Natural killer cell (primary cell): ENCODE data around the gene SETD3. TPM values are rescaled to one million over a fixed set of nuclear protein-coding genes. Genes with fewer than 3 reads are reported as not detected.

Source experiments
- ATAC-seq, 3 donors: fragments of 150-1000 bp in 2 of 3; fragments of 200-7000 bp in 1 of 3; cut with Tn5 transposase; 1 replicate in 1 of 3; 2 replicates in 2 of 3; pipeline ENCODE4 v1.10.0; 2021; ENCODE audit warnings: mild to moderate bottlenecking in 2 of 3, moderate library complexity in 2 of 3
- DNase-seq, 2 donors: peaks; one replicate each; pipeline versions ENCODE4 v3.0.0 to v3.0.0-alpha.2; 2013 to 2021; ENCODE audit warnings: mixed read lengths in 1 of 2
- H3K27ac ChIP-seq: one replicate; pipeline ENCODE4 v1.5.1; 2013; ENCODE audit warnings: mild to moderate bottlenecking, low read length
- H3K27me3 ChIP-seq: one replicate; pipeline ENCODE4 v1.6.1; 2013; ENCODE audit warnings: low read length; ENCODE audit not compliant: control insufficient read depth, insufficient read depth
- H3K36me3 ChIP-seq: one replicate; pipeline ENCODE4 v1.6.1; 2013; ENCODE audit warnings: low read length; ENCODE audit not compliant: control insufficient read depth, insufficient read depth
- H3K4me1 ChIP-seq: one replicate; pipeline ENCODE4 v1.6.1; 2013; ENCODE audit warnings: low read length; ENCODE audit not compliant: control insufficient read depth, insufficient read depth
- H3K4me3 ChIP-seq: one replicate; pipeline ENCODE4 v1.5.1; 2013; ENCODE audit warnings: low read length
- H3K9me3 ChIP-seq: one replicate; pipeline ENCODE4 v1.6.1; 2013; ENCODE audit warnings: low read length; ENCODE audit not compliant: control insufficient read depth, insufficient read depth
- H3K27ac Mint-ChIP-seq, 2 donors: one replicate each; pipeline ENCODE4 v1.8.0; 2022; ENCODE audit warnings: mild to moderate bottlenecking in 2 of 2, mixed read lengths in 2 of 2, moderate library complexity in 1 of 2
- H3K27me3 Mint-ChIP-seq, 2 donors: one replicate each; pipeline ENCODE4 v1.8.0; 2022; ENCODE audit warnings: low read depth in 2 of 2, mixed read lengths in 2 of 2
- H3K36me3 Mint-ChIP-seq: one replicate; pipeline ENCODE4 v1.8.0; 2022; ENCODE audit warnings: mixed read lengths
- H3K4me1 Mint-ChIP-seq, 2 donors: one replicate each; pipeline ENCODE4 v1.8.0; 2022; ENCODE audit warnings: mixed read lengths in 2 of 2
- H3K4me3 Mint-ChIP-seq: one replicate; pipeline ENCODE4 v1.8.0; 2022; ENCODE audit warnings: mild to moderate bottlenecking, moderate library complexity, mixed read lengths
- H3K9me3 Mint-ChIP-seq, 2 donors: one replicate each; pipeline ENCODE4 v1.8.0; 2022; ENCODE audit warnings: mixed read lengths in 2 of 2
- WGBS: methylation state at CpG from one replicate; pipeline ENCODE4 v1.1.7; 2013; ENCODE audit warnings: missing lambda C conversion rate; ENCODE audit not compliant: insufficient coverage; 5-methylcytosine and 5-hydroxymethylcytosine counted together
- intact Hi-C: fragments of 100-400 bp; cut with micrococcal nuclease; formaldehyde crosslinking; loops from one replicate; pipeline ENCODE4 v1.14.2; 2022
- total RNA-seq, 4 donors: library from RNA; stranded (reverse); fragments of 120-200 nt in 1 of 4; gene quantifications; one replicate each; pipeline versions ENCODE4 v1.2.3 to v1.2.4, GENCODE V29; 2013 to 2022
- TF ChIP-seq, protein P1 (sequence below): fragments of 200-600 bp; IDR thresholded peaks from one replicate; pipeline ENCODE4 v1.8.0; 2022; ENCODE audit warnings: antibody characterized with exemption

Gene SETD3
- total RNA-seq, 3 donors from 2014 or later (not counting 1 experiment from before 2014, with no cell fraction given), result 111 to 160 (median 137) TPM

DNA sequence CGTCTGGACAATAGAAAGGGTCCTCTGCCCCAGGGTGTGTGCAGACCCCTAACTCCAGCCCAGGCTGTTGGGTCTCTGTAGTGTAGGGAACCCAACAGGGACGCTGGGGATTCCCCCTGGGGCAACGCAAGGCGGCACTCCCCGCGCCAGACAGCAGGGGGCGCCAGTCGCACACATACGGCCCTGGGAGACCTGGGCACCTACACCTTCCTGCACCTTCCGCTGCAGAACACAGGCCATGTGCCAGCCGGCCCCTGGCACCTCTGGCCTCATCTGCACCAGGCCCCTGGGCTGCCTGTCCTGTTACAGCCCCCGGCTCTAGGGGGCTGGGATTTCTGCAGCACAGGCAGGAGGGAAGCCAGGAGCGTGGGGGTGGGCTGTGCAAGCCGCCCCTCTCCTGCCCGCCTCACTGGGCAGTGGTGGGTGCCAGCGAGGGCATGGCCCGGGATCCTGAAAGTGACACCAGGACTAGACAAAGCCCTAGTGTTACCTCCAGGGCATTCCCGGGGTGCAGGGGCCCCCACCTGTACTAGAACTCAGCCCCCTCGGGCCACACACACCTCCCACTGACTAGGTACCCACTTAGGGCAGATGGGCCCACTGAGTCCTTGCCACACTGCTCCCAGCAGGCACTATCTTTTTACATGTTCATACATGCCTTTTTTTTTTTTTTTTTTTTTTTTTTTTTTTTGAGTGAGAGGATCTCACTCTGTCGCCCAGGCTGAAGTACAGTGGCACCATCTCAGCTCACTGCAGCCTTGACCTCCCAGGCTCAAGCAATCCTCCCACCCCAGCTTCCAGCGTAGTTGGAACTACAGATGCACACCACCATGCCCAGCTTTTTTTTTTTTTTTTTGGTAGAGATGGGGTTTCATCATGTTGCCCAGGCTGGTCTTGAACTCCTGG is 38.0 kb upstream of the SETD3 start:
- Histone ChIP-seq H3K27me3 (no peaks in the 10 kb centered on the region), H3K27ac (no peak overlapping the region), H3K4me1 (peaks cover 5% of the 10 kb centered on the region), H3K4me3 (no peak overlapping the region), H3K9me3 (no peaks in the 10 kb centered on the region), H3K36me3 (no peaks in the 10 kb centered on the region)
- H3K27ac Mint-ChIP-seq, result no peak overlapping the region
- H3K4me3 Mint-ChIP-seq, result no peak overlapping the region
- DNase-seq, result peak; percentile 80 to 89
- H3K27me3 Mint-ChIP-seq, result no peaks in the 10 kb centered on the region
- WGBS, result 39% methylated on average over 20 of the region's 21 CpGs
- intact Hi-C loops, result loop anchor here (1.0 kb wide), 2 partner anchors 111 to 367 kb away; no protein-coding TSS in a partner anchor
- ATAC-seq, result peak; percentile 82 to 97 (median 85)
- H3K4me1 Mint-ChIP-seq, result no peaks in the 10 kb centered on the region
- TF ChIP-seq, protein P1, sequence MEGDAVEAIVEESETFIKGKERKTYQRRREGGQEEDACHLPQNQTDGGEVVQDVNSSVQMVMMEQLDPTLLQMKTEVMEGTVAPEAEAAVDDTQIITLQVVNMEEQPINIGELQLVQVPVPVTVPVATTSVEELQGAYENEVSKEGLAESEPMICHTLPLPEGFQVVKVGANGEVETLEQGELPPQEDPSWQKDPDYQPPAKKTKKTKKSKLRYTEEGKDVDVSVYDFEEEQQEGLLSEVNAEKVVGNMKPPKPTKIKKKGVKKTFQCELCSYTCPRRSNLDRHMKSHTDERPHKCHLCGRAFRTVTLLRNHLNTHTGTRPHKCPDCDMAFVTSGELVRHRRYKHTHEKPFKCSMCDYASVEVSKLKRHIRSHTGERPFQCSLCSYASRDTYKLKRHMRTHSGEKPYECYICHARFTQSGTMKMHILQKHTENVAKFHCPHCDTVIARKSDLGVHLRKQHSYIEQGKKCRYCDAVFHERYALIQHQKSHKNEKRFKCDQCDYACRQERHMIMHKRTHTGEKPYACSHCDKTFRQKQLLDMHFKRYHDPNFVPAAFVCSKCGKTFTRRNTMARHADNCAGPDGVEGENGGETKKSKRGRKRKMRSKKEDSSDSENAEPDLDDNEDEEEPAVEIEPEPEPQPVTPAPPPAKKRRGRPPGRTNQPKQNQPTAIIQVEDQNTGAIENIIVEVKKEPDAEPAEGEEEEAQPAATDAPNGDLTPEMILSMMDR, result peak; percentile 97
- no peaks in the 10 kb centered on the region for H3K9me3 Mint-ChIP-seq
- no peaks in the 10 kb centered on the region for H3K36me3 Mint-ChIP-seq

DNA sequence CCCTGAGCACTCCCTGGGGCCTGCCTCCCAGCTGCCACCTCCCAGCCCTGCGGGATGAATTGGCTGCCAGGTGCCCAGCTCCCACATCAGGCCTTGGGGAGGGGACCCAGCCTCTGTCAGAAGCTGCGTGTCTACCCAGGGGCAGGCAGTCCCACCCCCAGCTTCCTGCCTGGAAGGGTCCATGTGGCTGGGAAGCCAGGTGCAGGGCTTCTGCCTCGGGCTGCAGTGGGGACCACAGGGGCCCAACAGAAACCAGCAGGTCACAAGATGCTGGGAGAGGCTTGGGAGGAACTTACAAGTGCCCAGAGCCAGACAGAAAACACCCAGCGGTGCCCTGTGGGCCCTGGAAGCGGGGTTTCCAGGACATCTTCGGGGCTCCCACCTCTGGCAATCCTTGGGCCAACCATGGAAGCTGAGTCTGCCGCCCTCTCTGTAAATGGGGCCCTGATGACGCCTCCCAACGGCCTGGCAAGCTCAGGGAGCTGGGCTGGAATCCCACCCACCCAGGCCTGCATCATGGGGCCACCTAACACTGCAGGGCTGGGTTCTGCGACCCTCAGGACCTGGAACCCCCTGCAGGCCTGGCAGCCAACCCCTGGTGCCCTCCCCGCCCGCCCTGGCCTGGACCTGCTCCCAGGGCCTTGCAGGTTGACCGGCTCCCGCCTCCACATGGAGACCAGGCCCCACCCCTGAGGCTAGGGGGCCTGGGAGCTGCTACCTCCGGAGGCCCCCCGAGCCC is 37.2 kb upstream of the SETD3 start:
- ATAC-seq, result no peak

DNA sequence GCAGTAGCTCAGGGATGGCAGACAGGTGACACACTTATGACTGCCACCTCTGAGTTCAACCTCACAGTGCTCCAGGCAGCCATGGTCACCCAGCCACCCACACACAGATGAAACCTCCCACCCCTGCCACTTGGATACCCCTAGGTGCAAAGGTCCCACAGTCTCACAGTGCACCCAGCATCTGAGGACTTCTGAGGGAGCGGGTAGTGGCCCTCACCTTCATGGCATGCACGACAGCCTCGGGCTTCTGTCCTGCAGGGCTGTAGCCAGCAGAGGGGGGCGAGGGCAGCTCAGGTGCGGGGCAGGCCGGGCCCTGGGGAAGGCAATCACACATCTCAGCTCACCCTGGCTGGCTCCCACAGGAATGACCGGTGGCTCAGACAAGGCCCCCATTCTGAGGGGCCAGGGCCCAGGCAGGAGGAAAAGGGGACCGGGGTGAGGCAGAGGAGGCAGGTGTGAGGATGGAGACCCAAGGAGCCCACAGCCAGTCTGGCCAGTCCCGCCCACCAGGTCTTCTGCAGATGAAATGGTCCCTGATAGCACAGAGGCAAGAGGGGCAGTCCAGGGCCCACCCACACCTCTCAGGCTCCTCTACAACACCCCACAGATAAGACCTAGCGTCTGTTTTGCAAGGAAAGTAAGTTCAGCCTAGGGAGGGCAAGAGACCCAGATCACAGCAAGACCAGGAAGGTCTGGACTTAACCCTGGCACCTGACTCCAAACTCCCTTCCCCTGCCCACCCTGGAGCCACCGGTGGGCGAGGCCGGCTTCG is 36.4 kb upstream of the SETD3 start:
- H3K27ac Mint-ChIP-seq, result peak overlapping the region in 1 of 2 donors; percentile 48
- H3K27me3 Mint-ChIP-seq, result no peaks in the 10 kb centered on the region
- WGBS, result 91% methylated on average over 14 of the region's 14 CpGs
- Histone ChIP-seq H3K27ac (no peak overlapping the region), H3K4me1 (peaks cover 5% of the 10 kb centered on the region), H3K4me3 (no peak overlapping the region), H3K27me3 (no peaks in the 10 kb centered on the region), H3K9me3 (no peaks in the 10 kb centered on the region), H3K36me3 (peaks cover 3% of the 10 kb centered on the region)
- H3K4me1 Mint-ChIP-seq, result no peaks in the 10 kb centered on the region
- DNase-seq (no peak), ATAC-seq (no peak)
- no peaks in the 10 kb centered on the region for H3K36me3 Mint-ChIP-seq
- TF ChIP-seq, protein P1, result no peak
- H3K9me3 Mint-ChIP-seq, result no peaks in the 10 kb centered on the region
- H3K4me3 Mint-ChIP-seq, result no peak overlapping the region
- intact Hi-C loops, result no loop called here

More for the DNA sequence above, 37.2 kb upstream of the SETD3 start:
- Histone ChIP-seq H3K27ac (no peak overlapping the region), H3K4me3 (no peak overlapping the region), H3K27me3 (no peaks in the 10 kb centered on the region), H3K9me3 (no peaks in the 10 kb centered on the region), H3K36me3 (no peaks in the 10 kb centered on the region), H3K4me1 (peaks cover 5% of the 10 kb centered on the region)
- no peaks in the 10 kb centered on the region for H3K4me1 Mint-ChIP-seq
- H3K4me3 Mint-ChIP-seq, result no peak overlapping the region
- intact Hi-C loops, result loop anchor here (1.0 kb wide), 2 partner anchors 111 to 367 kb away; no protein-coding TSS in a partner anchor
- TF ChIP-seq, protein P1, result no peak
- no peaks in the 10 kb centered on the region for H3K36me3 Mint-ChIP-seq
- no peaks in the 10 kb centered on the region for H3K27me3 Mint-ChIP-seq
- DNase-seq, result no peak
- H3K9me3 Mint-ChIP-seq, result no peaks in the 10 kb centered on the region
- 61% methylated on average over 16 of the region's 16 CpGs for WGBS
- peak overlapping the region in 1 of 2 donors; percentile 48 for H3K27ac Mint-ChIP-seq
